Endothelial cell of umbilical vein (primary cell): ENCODE data around the gene PRCD.

Source experiments
- CTCF ChIP-seq, 2 donors: IDR thresholded peaks; 1 replicate in 1 of 2; 2 replicates in 1 of 2; pipeline ENCODE4 v1.5.1; 2011; ENCODE audit warnings: low read length in 2 of 2, mild to moderate bottlenecking in 2 of 2, moderate library complexity in 2 of 2, control low read depth in 1 of 2, inconsistent platforms in 1 of 2, low read depth in 1 of 2; ENCODE audit not compliant: insufficient read depth in 1 of 2; ENCODE audit errors: extremely low read depth in 1 of 2
- EZH2 ChIP-seq: IDR thresholded peaks from 2 replicates; pipeline ENCODE4 v1.6.1; 2012; ENCODE audit warnings: borderline replicate concordance, low read depth, mild to moderate bottlenecking, moderate library complexity, low read length, inconsistent platforms; ENCODE audit not compliant: severe bottlenecking
- JUN ChIP-seq: IDR thresholded peaks from 2 replicates; pipeline ENCODE4 v1.6.1; 2011; ENCODE audit warnings: borderline replicate concordance, low read depth; ENCODE audit not compliant: insufficient read length, insufficient read depth

- TF ChIP-seq CTCF (IDR thresholded peaks at IDR 0.05; ENCODE audit: extremely low read depth in 1 of 2, insufficient read depth in 1 of 2, low read depth in 1 of 2, low read length in 2 of 2), result no peak
- TF ChIP-seq JUN, result no peak
- no peak for TF ChIP-seq EZH2
These were observed 4.9 kb downstream of the PRCD start for GRCh38 chr17:76544546-76545365.
